GM12891 (cell line): Measurements from ENCODE around the gene NEURL4.
A peak's percentile ranks its signal among the peaks of the same experiment; 100 is the strongest.
"Not testable (repeated sequence)": the region's sequence is repeated elsewhere in the genome, so short reads cannot be mapped to it uniquely, and the experiment has no call there.

Experiments
- DNase-seq: peaks from one replicate; pipeline ENCODE4 v3.0.0; 2011; ENCODE audit warnings: low spot score; ENCODE audit not compliant: insufficient read length
- FAIRE-seq: peaks from 2 replicates; lab custom pipeline; 2011; peaks lifted over from hg19 to GRCh38; lab: Jason Lieb, UNC
- PAX5 ChIP-seq: IDR thresholded peaks from 2 replicates; pipeline ENCODE4 v1.6.1; 2011; ENCODE audit warnings: low read length, moderate library complexity, mild to moderate bottlenecking; ENCODE audit not compliant: insufficient read depth, severe bottlenecking
- POLR2A ChIP-seq: IDR thresholded peaks from 2 replicates; pipeline ENCODE4 v1.6.1; 2011; ENCODE audit warnings: low read depth, low read length, control low read depth
- POLR2AphosphoS5 ChIP-seq: IDR thresholded peaks from 2 replicates; pipeline ENCODE4 v1.6.1; 2011; ENCODE audit warnings: low read depth, low read length, control low read depth
- POU2F2 ChIP-seq: IDR thresholded peaks from 2 replicates; pipeline ENCODE4 v1.6.1; 2011; ENCODE audit warnings: low read depth, mild to moderate bottlenecking, control low read depth, low read length, moderate library complexity
- SPI1 ChIP-seq: IDR thresholded peaks from 2 replicates; pipeline ENCODE4 v1.6.1; 2011; ENCODE audit warnings: low read depth, low read length, control low read depth
- TAF1 ChIP-seq: IDR thresholded peaks from 2 replicates; pipeline ENCODE4 v1.6.1; 2011; ENCODE audit warnings: low read depth, low read length, control low read depth

NEURL4 gene

DNA sequence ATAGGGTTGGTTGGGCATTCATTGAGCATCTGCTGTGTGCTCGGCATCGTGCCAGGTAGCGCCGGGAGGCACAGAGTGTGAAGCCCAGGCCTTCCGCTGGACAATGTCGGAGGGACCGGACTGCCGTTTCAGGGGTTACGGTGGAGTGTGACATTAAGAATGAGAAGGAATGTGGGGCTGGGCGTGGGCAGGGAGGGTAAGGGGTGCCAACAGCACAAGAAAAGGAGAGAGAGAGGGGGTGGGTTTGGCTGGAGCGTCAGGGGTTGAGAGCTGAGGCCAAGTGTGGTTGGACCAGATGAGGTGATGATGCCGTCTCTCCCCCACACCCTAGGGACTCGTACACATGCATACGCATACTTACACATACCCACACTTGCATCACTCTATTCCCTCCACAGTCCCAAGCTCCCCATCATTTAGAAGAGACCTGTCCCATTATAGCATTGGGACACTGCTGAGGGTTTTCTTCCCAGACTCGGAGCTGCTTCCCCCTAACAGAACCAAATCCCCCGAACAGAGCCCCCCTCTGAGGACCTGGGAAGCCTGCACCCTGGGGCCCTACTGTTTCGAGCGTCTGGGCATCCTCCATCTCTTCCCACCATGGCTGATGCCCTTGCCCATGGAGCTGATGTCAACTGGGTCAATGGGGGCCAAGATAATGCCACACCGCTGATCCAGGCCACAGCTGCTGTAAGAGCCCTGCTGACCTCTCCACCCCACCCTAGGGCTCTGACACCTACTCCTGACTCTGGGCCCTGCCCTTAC is 19.5 kb upstream of the NEURL4 start:
- FAIRE-seq (no peak), DNase-seq (no peak)
- TF ChIP-seq PAX5 (no peak), POU2F2 (no peak), SPI1 (no peak), POLR2AphosphoS5 (no peak), TAF1 (no peak), POLR2A (no peak)

DNA sequence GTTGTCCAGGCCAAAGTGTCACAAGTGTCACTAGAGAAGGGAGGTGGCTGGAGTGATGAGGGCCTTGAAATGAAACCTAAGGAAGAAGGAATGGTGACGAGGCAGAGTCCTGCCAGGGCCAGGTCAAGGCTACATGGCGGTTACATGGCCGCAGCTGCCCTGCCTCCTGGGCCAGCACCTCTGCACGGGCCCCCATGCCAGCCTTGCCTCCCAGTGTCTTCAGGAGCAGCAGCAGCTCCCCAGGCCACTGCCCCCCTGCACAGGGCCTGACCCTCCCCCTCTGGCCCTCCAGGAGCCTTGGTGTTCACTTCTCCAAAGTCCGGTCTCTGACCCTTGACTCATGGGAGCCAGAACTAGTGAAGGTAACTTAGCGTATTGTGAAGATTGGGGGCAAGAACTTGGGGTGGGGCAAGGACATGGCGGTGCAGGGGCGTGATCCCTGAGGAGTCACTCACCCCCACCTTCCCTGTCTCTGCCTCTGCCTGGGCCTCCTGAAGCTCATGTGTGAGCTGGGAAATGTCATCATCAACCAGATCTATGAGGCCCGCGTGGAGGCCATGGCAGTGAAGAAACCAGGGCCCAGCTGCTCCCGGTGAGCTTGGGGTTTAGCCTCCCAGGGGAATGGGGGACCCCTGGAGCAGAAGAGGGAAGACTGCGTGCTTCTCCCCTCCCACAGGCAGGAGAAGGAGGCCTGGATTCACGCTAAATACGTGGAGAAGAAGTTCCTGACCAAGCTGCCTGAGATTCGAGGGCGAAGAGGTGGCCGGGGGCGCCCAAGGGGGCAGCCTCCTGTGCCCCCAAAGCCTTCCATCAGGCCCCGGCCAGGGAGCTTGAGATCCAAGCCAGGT is 18.7 kb upstream of the NEURL4 start:
- FAIRE-seq, result no peak
- TF ChIP-seq PAX5, result no peak
- TF ChIP-seq POU2F2, result no peak
- TF ChIP-seq TAF1, result no peak
- no peak for TF ChIP-seq POLR2A
- TF ChIP-seq POLR2AphosphoS5, result no peak
- DNase-seq, result no peak

DNA sequence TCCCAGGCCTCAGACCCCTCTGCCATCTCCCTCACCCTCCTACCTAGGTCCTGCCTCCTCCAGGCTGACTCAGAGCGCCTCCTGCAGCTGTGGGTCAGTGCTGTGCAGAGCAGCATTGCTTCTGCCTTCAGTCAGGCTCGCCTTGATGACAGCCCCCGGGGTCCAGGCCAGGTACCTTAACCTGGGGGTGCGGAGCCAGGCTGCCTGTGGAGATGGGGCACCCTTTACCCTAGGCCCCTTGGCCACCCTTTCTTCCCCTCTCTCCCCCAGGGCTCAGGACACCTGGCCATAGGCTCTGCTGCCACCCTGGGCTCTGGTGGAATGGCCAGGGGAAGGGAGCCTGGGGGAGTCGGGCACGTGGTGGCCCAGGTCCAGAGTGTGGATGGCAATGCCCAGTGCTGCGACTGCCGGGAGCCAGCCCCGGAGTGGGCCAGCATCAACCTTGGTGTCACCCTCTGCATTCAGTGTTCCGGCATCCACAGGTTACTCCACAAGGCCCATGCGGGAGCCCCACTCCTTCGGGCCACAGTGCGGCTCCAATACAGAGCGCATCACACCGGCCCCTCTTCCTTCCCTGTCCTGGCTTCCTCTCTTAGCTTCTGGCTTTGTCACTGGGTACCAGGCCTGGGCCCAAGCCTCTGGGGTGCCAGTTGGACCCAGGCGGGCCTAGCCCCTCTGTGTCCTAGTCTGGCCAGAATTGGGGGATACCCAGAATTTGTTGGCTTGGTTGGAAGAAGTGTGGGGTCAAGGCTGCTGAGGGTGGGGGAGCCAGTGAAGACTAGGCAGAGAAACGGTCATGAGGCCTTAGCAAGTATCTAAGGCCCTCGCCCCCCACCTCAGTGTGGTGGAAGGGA is 17.9 kb upstream of the NEURL4 start:
- DNase-seq (no peak), FAIRE-seq (no peak)
- TF ChIP-seq TAF1 (no peak), SPI1 (no peak), PAX5 (no peak), POLR2AphosphoS5 (no peak), POLR2A (no peak), POU2F2 (no peak)

DNA sequence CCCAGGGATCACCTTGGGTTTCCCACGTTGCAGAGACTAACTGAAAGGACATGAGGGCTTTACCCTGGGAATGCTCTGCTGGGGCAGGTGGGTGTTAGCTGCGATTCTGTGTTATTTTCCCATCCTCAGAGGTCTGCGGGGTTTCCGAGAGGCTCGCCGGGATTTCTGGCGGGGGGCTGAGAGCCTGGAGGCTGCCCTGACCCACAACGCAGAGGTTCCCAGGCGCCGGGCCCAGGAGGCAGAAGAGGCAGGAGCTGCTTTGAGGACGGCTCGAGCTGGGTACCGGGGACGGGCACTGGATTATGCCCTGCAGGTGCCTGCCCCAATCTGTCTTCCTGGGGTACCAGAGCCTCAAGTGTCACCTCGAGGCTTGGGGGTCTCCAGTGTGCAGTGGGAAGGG is 14.1 kb upstream of the NEURL4 start:
- DNase-seq (no peak), FAIRE-seq (no peak)
- TF ChIP-seq SPI1 (no peak), POU2F2 (no peak), TAF1 (no peak), PAX5 (no peak), POLR2AphosphoS5 (no peak), POLR2A (no peak)

DNA sequence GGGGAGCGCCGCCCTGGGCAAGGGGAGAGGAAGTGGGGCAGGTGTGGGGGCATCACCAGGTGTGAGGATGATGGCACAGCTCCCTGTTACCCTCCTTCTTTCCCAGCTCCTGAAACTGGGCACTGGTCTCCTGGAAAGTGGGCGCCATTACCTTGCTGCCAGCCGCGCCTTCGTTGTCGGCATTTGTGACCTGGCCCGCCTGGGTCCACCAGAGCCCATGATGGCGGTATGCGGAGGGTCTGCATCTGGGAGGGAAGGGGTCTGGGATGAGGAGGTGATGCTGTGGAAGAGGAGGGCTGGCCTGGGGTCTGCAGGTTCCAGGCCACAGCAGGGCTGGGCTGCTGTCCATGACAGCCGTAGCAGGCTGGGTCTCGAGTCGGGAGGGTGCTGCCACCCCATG is 12.7 kb upstream of the NEURL4 start:
- no peak for TF ChIP-seq POLR2AphosphoS5
- TF ChIP-seq PAX5, result no peak
- TF ChIP-seq TAF1, result no peak
- no peak for TF ChIP-seq POU2F2
- no peak for TF ChIP-seq SPI1
- TF ChIP-seq POLR2A, result no peak
- DNase-seq (no peak), FAIRE-seq (no peak)

DNA sequence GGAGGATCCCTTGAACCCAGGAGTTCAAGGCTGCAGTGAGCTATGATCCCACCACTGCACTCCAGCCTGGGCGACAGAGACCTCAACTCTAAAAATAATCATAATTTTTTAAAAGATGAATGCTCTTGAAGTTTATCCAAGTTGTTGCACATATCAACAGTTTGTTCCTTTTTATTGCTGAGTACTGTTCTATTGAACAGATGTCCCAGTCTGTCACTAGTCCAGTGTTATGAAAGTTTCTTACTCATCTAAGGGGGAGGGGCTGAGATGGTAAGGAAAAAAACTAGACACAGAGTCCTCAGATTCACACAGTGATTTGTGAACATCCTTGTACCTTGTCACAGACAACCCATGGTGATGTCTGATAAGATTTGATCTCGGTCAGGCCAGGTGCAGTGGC is 11.0 kb upstream of the NEURL4 start:
- FAIRE-seq, result no peak
- TF ChIP-seq SPI1 (no peak), POLR2AphosphoS5 (no peak), TAF1 (no peak)
- no peak for DNase-seq

DNA sequence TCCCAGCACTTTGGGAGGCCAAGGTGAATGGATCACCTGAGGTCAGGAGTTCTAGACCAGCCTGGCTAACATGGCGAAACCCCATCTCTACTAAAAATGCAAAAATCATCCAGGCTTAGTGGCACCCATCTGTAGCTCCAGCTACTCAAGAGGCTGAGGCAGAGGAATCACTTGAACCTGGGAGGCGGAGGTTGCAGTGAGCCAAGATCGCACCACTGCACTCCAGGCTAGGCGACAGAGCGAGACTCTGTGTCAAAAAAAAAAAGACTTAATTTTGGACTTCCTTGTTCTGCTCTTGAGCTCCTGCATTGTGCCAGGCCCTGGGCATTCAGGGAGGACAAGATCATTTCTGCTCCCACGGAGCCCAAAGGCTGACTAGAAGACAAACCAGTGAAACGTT is 8.5 kb upstream of the NEURL4 start:
- not testable (repeated sequence) for DNase-seq, FAIRE-seq

DNA sequence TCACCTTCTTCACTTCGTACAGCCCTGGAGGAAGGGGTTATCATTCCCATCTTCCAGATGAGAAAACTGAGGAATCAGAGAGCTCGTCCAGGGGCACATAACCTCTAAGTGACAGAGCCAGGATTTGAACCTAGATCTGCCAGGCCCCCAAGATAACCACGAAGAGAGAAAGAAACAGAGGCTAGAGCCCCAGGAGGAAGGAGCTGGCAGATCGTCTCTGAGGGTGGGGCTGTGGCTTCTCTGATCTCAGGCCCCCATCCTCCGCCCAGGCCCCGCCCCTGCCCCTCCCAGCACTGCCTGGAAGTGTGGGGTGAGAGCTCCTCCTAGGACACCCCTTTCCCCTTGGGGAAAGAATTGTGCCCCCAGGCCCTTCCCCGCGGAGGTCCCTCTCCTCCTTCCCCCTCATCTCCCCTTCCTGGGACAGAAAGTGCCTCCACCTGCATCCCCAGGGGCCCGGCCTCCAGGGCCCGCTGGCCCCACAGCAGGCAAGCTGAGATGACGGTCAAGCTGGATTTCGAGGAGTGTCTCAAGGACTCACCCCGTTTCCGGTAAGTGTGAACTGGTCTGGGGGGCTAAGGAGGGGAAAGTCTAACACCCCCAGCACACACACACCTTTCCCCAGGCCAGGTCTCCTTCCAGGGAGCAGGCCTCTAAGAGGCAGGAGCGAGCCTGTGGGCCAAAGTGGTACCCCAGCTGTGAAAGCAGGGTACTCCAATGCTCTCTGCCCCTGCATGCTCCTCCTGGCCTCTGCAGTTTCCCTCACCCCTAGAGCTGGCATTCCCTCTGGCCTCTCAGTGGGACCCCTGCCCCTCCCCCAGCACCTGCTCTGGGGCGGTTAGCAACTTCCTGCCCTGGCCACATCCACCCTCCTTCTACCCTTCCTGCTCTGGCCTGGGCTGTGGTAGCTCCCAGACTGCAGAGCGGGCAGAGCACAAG is 7.4 kb upstream of the NEURL4 start, which contains the start of gene ACAP1:
Gene ACAP1 (plus strand): TSS at position 290 of the 936 bp plus-strand sequence. CDS start 206 bp downstream, at position 496.
- FAIRE-seq, result peak; percentile 96
- DNase-seq, result peak; percentile 75
- TF ChIP-seq TAF1 (no peak; the same call in 1 of the 2 replicates), PAX5 (no peak), SPI1 (no peak), POLR2AphosphoS5 (no peak), POLR2A (no peak), POU2F2 (no peak)

DNA sequence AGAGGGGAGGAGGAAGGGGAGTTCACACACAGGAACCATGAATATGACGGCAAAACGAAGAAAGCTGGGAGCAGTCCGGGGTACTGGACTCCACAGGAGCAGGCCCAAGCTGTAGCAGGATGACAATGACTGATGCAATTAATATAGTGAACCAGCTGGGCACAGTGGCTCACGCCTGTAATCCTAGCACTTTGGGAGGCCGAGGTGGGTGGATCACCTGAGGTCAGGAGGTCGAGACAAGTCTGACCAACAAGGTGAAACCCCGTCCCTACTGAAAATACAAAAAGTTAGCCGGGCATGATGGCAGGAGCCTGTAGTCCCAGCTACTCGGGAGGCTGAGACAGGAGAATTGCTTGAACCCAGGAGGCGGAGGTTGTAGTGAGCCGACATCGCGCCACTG is 6.6 kb upstream of the NEURL4 start:
- DNase-seq, FAIRE-seq: not testable (repeated sequence)
